IMR-90 (cell line): ENCODE measurements around the gene FRAS1. TPM values are rescaled to one million over a fixed set of nuclear protein-coding genes. Genes with fewer than 3 reads are reported as not detected.

Experiments used
- ATAC-seq: fragments of 200-7000 bp; cut with Tn5 transposase; 2 replicates; pipeline ENCODE4 v1.9.1; 2020; ENCODE audit warnings: low read depth, mild to moderate bottlenecking, moderate library complexity
- BruUV-seq: library from RNA; stranded (reverse); fragments of 400-500 nt; replicated peaks from 2 replicates; lab custom pipeline; 2021; lab: Mats Ljungman, UMichigan
- CTCF ChIA-PET: fragments of 300-600 bp; formaldehyde crosslinking; extraction: SDS; loops from one replicate; lab custom pipeline; 2021; ENCODE audit warnings: antibody characterized with exemption; lab: Yijun Ruan, JAX
- POLR2A ChIA-PET: fragments of 300-600 bp; sonication (Branson Sonifier 250); formaldehyde crosslinking; loops from one replicate; lab custom pipeline; 2022; ENCODE audit warnings: antibody characterized with exemption; ENCODE audit not compliant: unreplicated experiment; lab: Charles Lee
- DNase-seq: peaks from one replicate; pipeline ENCODE4 v3.0.0; 2013
- H2AFZ ChIP-seq: replicated peaks from 2 replicates; pipeline ENCODE3; 2013; ENCODE audit warnings: low read length, mild to moderate bottlenecking; ENCODE audit not compliant: poor library complexity
- H2AK5ac ChIP-seq: 2 replicates; pipeline ENCODE4 v1.6.1; 2013; ENCODE audit warnings: low read depth, low read length, inconsistent platforms
- H2AK9ac ChIP-seq: replicated peaks from 2 replicates; pipeline ENCODE3; 2013; ENCODE audit warnings: mild to moderate bottlenecking, low read depth, low read length, moderate library complexity; ENCODE audit not compliant: poor library complexity
- H2BK120ac ChIP-seq: 2 replicates; pipeline ENCODE4 v1.6.1; 2013; ENCODE audit warnings: low read depth, low read length, inconsistent platforms
- H2BK15ac ChIP-seq: 3 replicates; pipeline ENCODE4 v1.6.1; 2013; ENCODE audit warnings: low read depth, low read length, inconsistent platforms
- H2BK20ac ChIP-seq: 2 replicates; pipeline ENCODE4 v1.6.1; 2013; ENCODE audit warnings: low read depth, mild to moderate bottlenecking, inconsistent platforms, low read length, moderate library complexity
- H2BK5ac ChIP-seq: 2 replicates; pipeline ENCODE4 v1.6.1; 2013; ENCODE audit warnings: mild to moderate bottlenecking, low read depth, low read length, inconsistent platforms; ENCODE audit not compliant: poor library complexity, severe bottlenecking
- H3K14ac ChIP-seq: replicated peaks from 2 replicates; pipeline ENCODE4 v1.6.1; 2013; ENCODE audit warnings: low read depth, low read length, inconsistent platforms
- H3K18ac ChIP-seq: 2 replicates; pipeline ENCODE4 v1.6.1; 2013; ENCODE audit warnings: low read depth, low read length, control low read depth
- H3K23ac ChIP-seq: 2 replicates; pipeline ENCODE4 v1.6.1; 2013; ENCODE audit warnings: low read depth, low read length, inconsistent platforms
- H3K27ac ChIP-seq: 2 replicates; pipeline ENCODE4 v1.5.1; 2013; ENCODE audit warnings: mild to moderate bottlenecking, control low read depth, low read length; ENCODE audit not compliant: insufficient read depth
- H3K27me3 ChIP-seq: 2 replicates; pipeline ENCODE4 v1.6.1; 2013; ENCODE audit warnings: low read length; ENCODE audit not compliant: control insufficient read depth, insufficient read depth
- H3K36me3 ChIP-seq: 2 replicates; pipeline ENCODE4 v1.6.1; 2013; ENCODE audit warnings: low read length, mixed read lengths; ENCODE audit not compliant: control insufficient read depth, insufficient read depth
- H3K4ac ChIP-seq: 2 replicates; pipeline ENCODE4 v1.6.1; 2013; ENCODE audit warnings: low read depth, low read length, inconsistent platforms
- H3K4me1 ChIP-seq: 2 replicates; pipeline ENCODE4 v1.6.1; 2013; ENCODE audit warnings: low read length, mixed read lengths; ENCODE audit not compliant: control insufficient read depth, insufficient read depth
- H3K4me2 ChIP-seq: 2 replicates; pipeline ENCODE4 v1.6.1; 2013; ENCODE audit warnings: low read depth, mild to moderate bottlenecking, control low read depth, low read length, moderate library complexity
- H3K4me3 ChIP-seq: 2 replicates; pipeline ENCODE4 v1.5.1; 2013; ENCODE audit warnings: low read depth, mild to moderate bottlenecking, control low read depth, low read length, moderate library complexity; ENCODE audit not compliant: insufficient read depth
- H3K56ac ChIP-seq: 2 replicates; pipeline ENCODE4 v1.6.1; 2013; ENCODE audit warnings: low read length, inconsistent platforms; ENCODE audit not compliant: insufficient read depth; ENCODE audit errors: extremely low read depth
- H3K79me1 ChIP-seq, 2 experiments: 2 replicates each; pipeline ENCODE4 v1.6.1; 2013; ENCODE audit warnings: low read length in 2 of 2, inconsistent platforms in 1 of 2, low read depth in 1 of 2
- H3K9ac ChIP-seq: 2 replicates; pipeline ENCODE4 v1.6.1; 2013; ENCODE audit warnings: low read depth, low read length, control low read depth
- H3K9me1 ChIP-seq: 2 replicates; pipeline ENCODE4 v1.6.1; 2013; ENCODE audit warnings: low read length, inconsistent platforms; ENCODE audit not compliant: insufficient read depth
- H3K9me3 ChIP-seq: 2 replicates; pipeline ENCODE4 v1.6.1; 2013; ENCODE audit warnings: low read length; ENCODE audit not compliant: control insufficient read depth, insufficient read depth
- H4K20me1 ChIP-seq: 2 replicates; pipeline ENCODE4 v1.6.1; 2013; ENCODE audit warnings: low read length, inconsistent platforms; ENCODE audit not compliant: insufficient read depth
- H4K5ac ChIP-seq: 2 replicates; pipeline ENCODE4 v1.6.1; 2013; ENCODE audit warnings: mild to moderate bottlenecking, low read depth, low read length, control low read depth
- H4K8ac ChIP-seq, 2 experiments: 2 replicates each; pipeline ENCODE4 v1.6.1; 2013; ENCODE audit warnings: low read depth in 2 of 2, low read length in 2 of 2, control low read depth in 1 of 2, inconsistent platforms in 1 of 2
- H4K91ac ChIP-seq: 2 replicates; pipeline ENCODE4 v1.6.1; 2013; ENCODE audit warnings: low read depth, low read length, inconsistent platforms; ENCODE audit not compliant: insufficient read depth
- BHLHE40 ChIP-seq: fragments of 150-350 bp; IDR thresholded peaks from 2 replicates; pipeline ENCODE4 v1.6.1; 2016; ENCODE audit warnings: mild to moderate bottlenecking, low read depth, low read length
- CEBPB ChIP-seq: IDR thresholded peaks from 2 replicates; pipeline ENCODE4 v1.6.1; 2012; ENCODE audit warnings: low read depth, low read length, improper control_type of control experiment
- CHD1 ChIP-seq: IDR thresholded peaks from 2 replicates; pipeline ENCODE4 v1.6.1; 2012; ENCODE audit warnings: low read depth, low read length, improper control_type of control experiment
- CTCF ChIP-seq: conservative IDR thresholded peaks from 2 replicates; pipeline ENCODE4 v1.5.1; 2012; ENCODE audit warnings: mild to moderate bottlenecking, low read depth, low read length, improper control_type of control experiment
- ELK1 ChIP-seq: fragments of 150-350 bp; IDR thresholded peaks from 2 replicates; pipeline ENCODE4 v1.6.1; 2016; ENCODE audit warnings: low read depth, mild to moderate bottlenecking, low read length, moderate library complexity, borderline replicate concordance
- FOS ChIP-seq: fragments of 150-350 bp; IDR thresholded peaks from 2 replicates; pipeline ENCODE4 v1.6.1; 2016; ENCODE audit warnings: low read depth, low read length
- MAFK ChIP-seq: IDR thresholded peaks from 2 replicates; pipeline ENCODE4 v1.6.1; 2012; ENCODE audit warnings: low read depth, low read length, improper control_type of control experiment
- MAZ ChIP-seq: IDR thresholded peaks from 2 replicates; pipeline ENCODE4 v1.6.1; 2012; ENCODE audit warnings: low read depth, mild to moderate bottlenecking, low read length, improper control_type of control experiment, moderate library complexity, borderline replicate concordance
- MXI1 ChIP-seq: IDR thresholded peaks from 2 replicates; pipeline ENCODE4 v1.6.1; 2012; ENCODE audit warnings: low read depth, mild to moderate bottlenecking, low read length, moderate library complexity, borderline replicate concordance
- NFE2L2 ChIP-seq: fragments of 150-350 bp; IDR thresholded peaks from 2 replicates; pipeline ENCODE4 v1.6.1; 2016; ENCODE audit warnings: low read depth, mild to moderate bottlenecking, low read length
- POLR2A ChIP-seq: IDR thresholded peaks from 2 replicates; pipeline ENCODE4 v1.6.1; 2012; ENCODE audit warnings: mild to moderate bottlenecking, low read depth, low read length
- RAD21 ChIP-seq: IDR thresholded peaks from 2 replicates; pipeline ENCODE4 v1.6.1; 2012; ENCODE audit warnings: low read length, improper control_type of control experiment
- RCOR1 ChIP-seq: IDR thresholded peaks from 2 replicates; pipeline ENCODE4 v1.6.1; 2012; ENCODE audit warnings: mild to moderate bottlenecking, low read length, improper control_type of control experiment; ENCODE audit not compliant: insufficient replicate concordance
- SMC3 ChIP-seq: fragments of 150-350 bp; IDR thresholded peaks from 2 replicates; pipeline ENCODE4 v1.6.1; 2016; ENCODE audit warnings: low read depth, mild to moderate bottlenecking, antibody characterized with exemption, low read length, moderate library complexity
- USF2 ChIP-seq: fragments of 150-350 bp; IDR thresholded peaks from 2 replicates; pipeline ENCODE4 v1.6.1; 2017; ENCODE audit warnings: mild to moderate bottlenecking, antibody characterized with exemption, low read length, low read depth
- WGBS, 2 experiments: methylation state at CpG; one replicate each; pipeline versions ENCODE4 v1.1.5 to v1.1.7; 2013; ENCODE audit warnings: missing lambda C conversion rate in 2 of 2; ENCODE audit not compliant: insufficient read length in 1 of 2; ENCODE audit errors: extremely low coverage in 2 of 2; 5-methylcytosine and 5-hydroxymethylcytosine counted together
- dilution Hi-C: fragments of 300-500 bp; cut with HindIII; formaldehyde crosslinking; loops from one replicate; pipeline ENCODE4 v1.14.3; 2018; ENCODE audit warnings: low sequenced_read_pairs; ENCODE audit not compliant: unreplicated experiment
- in situ Hi-C: fragments of 300-500 bp; cut with MboI; formaldehyde crosslinking; loops from 3 replicates; pipeline ENCODE4 v1.14.3; 2019; ENCODE audit warnings: low sequenced_read_pairs, inconsistent platforms, mixed read lengths
- intact Hi-C: fragments of 100-400 bp; cut with micrococcal nuclease; formaldehyde crosslinking; loops from 2 replicates; pipeline ENCODE4 v1.10.0; 2022
- polyA plus RNA-seq, 3 experiments: library from polyadenylated mRNA; depleted of rRNA; stranded (reverse); fragments of >200 nt; gene quantifications; 2 replicates each; pipeline ENCODE4 v1.2.3, GENCODE V29; 2012; ENCODE audit warnings: low replicate concordance in 1 of 3
- total RNA-seq: library from RNA; depleted of rRNA; stranded (reverse); fragments of >200 nt; gene quantifications from 2 replicates; pipeline ENCODE4 v1.2.3, GENCODE V29; 2012

Gene FRAS1
- total and polyA plus RNA-seq, 2 of the 4 experiments (the other 2 are of a cell fraction): under 0.01 to 0.03 TPM

- H2AK5ac ChIP-seq: peak overlapping the region; percentile 41; the same call in 1 of the 2 replicates
- no peak overlapping the region for H3K4me2 ChIP-seq
- 0 out of 4 replicates have a peak overlapping the region, but pooled peaks of 1 of the 2 experiments have one; percentile 11 for H4K8ac ChIP-seq
- peak overlapping the region; percentile 50 for H2BK120ac ChIP-seq
- in situ Hi-C loops (no loop called here), intact Hi-C loops (loop anchor here (5.0 kb wide), 1 partner anchor 80 kb away; no protein-coding TSS in a partner anchor), dilution Hi-C loops (no loop called here)
- H3K9me3 ChIP-seq: no peaks in the 10 kb centered on the region
- H2AK9ac ChIP-seq: no peak overlapping the region
- no peak overlapping the region for H3K4me3 ChIP-seq
- H4K20me1 ChIP-seq: no peaks in the 10 kb centered on the region
- 0 out of 2 replicates have a peak overlapping the region, but pooled peaks have one; percentile 10 for H3K14ac ChIP-seq
- H3K18ac ChIP-seq: peak overlapping the region; percentile 17; the same call in 1 of the 2 replicates
- BruUV-seq: no TSS peak
- peak overlapping the region; percentile 61 for H4K91ac ChIP-seq
- peak overlapping the region; percentile 88; the same call in 1 of the 3 replicates for H2BK15ac ChIP-seq
- no peak overlapping the region for H2BK5ac ChIP-seq
- H3K4me1 ChIP-seq: peaks cover 15% of the 10 kb centered on the region
- no peak overlapping the region for H3K56ac ChIP-seq
- H3K9me1 ChIP-seq: peaks cover 8% of the 10 kb centered on the region
- POLR2A ChIA-PET: no interaction called here
- no peak overlapping the region for H3K27ac ChIP-seq
- H2BK20ac ChIP-seq: peak overlapping the region; percentile 39; the same call in 1 of the 2 replicates
- CTCF ChIA-PET: interaction anchor here (0.6 kb wide), 1 partner anchor 16 kb away, joined by 6 read pairs; no protein-coding TSS in a partner anchor
- H3K79me1 ChIP-seq: no peaks in the 10 kb centered on the region
- H3K27me3 ChIP-seq: no peaks in the 10 kb centered on the region
- H3K36me3 ChIP-seq: no peaks in the 10 kb centered on the region
- WGBS, 2 experiments: no CpG with 5 or more reads among the region's 8 CpGs
- no peak overlapping the region for H2AFZ ChIP-seq
- H4K5ac ChIP-seq: peak overlapping the region; percentile 35; the same call in 1 of the 2 replicates
- H3K4ac ChIP-seq: peak overlapping the region; percentile 31
- ATAC-seq (no peak), DNase-seq (no peak)
- no peak overlapping the region; the same call in 1 of the 2 replicates for H3K23ac ChIP-seq
- no peak overlapping the region for H3K9ac ChIP-seq
- no peak for TF ChIP-seq RAD21
- no peak for TF ChIP-seq BHLHE40
- TF ChIP-seq FOS: no peak
- TF ChIP-seq USF2: no peak
- TF ChIP-seq CTCF: no peak
- no peak for TF ChIP-seq MAZ
- TF ChIP-seq POLR2A: no peak
- TF ChIP-seq NFE2L2: no peak
- TF ChIP-seq SMC3: no peak
- TF ChIP-seq MAFK: no peak
- TF ChIP-seq CEBPB: no peak
- TF ChIP-seq RCOR1: no peak
- no peak for TF ChIP-seq CHD1
- no peak for TF ChIP-seq MXI1
- no peak for TF ChIP-seq ELK1
Observed at GRCh38 chr4:78566834-78567499, 509.8 kb downstream of the FRAS1 start.
